Measurements from ENCODE around the gene CSHL1. TPM values are rescaled to one million over a fixed set of nuclear protein-coding genes. Genes with fewer than 3 reads are reported as not detected.
"Not testable (repeated sequence)": the region's sequence is repeated elsewhere in the genome, so short reads cannot be mapped to it uniquely, and the experiment has no call there.

CSHL1 gene
- total RNA-seq, 6 experiments from 2014 or later = not detected

- peak in 3 of 4 donors; percentile 10 to 37 (median 31) for ATAC-seq
- H3K4me1 ChIP-seq; H3K4me3 ChIP-seq; H3K27me3 ChIP-seq; H3K9me3 ChIP-seq; H3K36me3 ChIP-seq; intact Hi-C loops (cut with DNase I); H3K27ac ChIP-seq; DNase-seq: not testable (repeated sequence)
- WGBS (ENCODE audit: insufficient coverage, low coverage, low lambda C conversion rate, missing lambda C conversion rate) = 44% methylated on average over 2 of the region's 7 CpGs
These were observed 44.4 kb downstream of the CSHL1 start for GRCh38 chr17:63866625-63867024.

Small RNA genes lying within 50 kb of the gene (small RNA-seq; reads per million reads assigned to genes)
- gene AC040958.1 (0 reads per million in 2 experiments), gene AC127029.1 (0 reads per million in 2 experiments), gene GH1 (0 reads per million in 2 experiments)

Other genes starting within 250 kb of the CSHL1 start
- gene LIMD2, start 211.1 kb downstream of the CSHL1 start, total RNA-seq = 1 to 10 TPM; 2.8 to 9.4 (median 5.2) TPM
- gene STRADA, start 169.5 kb downstream of the CSHL1 start, total RNA-seq = 10 to 100 TPM in 5 of 6 experiments, 1 to 10 TPM in 1; 8.4 to 15.1 (median 13.0) TPM
- gene CCDC47, start 137.7 kb downstream of the CSHL1 start, total RNA-seq = 10 to 100 TPM; 45.7 to 69.9 (median 63.6) TPM
- 10 to 100 TPM; 28.5 to 45.2 (median 36.2) TPM for gene DDX42, start 137.1 kb downstream of the CSHL1 start, total RNA-seq
- 10 to 100 TPM; 52.7 to 70.9 (median 66.5) TPM for gene PSMC5, start 83.8 kb downstream of the CSHL1 start, total RNA-seq
- gene FTSJ3, start 83.6 kb downstream of the CSHL1 start, total RNA-seq = 10 to 100 TPM; 12.9 to 25.9 (median 19.0) TPM
- gene SMARCD2, start 68.6 kb downstream of the CSHL1 start, total RNA-seq = 10 to 100 TPM; 23.8 to 94.5 (median 59.5) TPM
- not detected for gene CSH2, start 37.6 kb downstream of the CSHL1 start, total RNA-seq
- not detected for gene GH2, start 29.3 kb downstream of the CSHL1 start, total RNA-seq
- not detected for gene CSH1, start 14.7 kb downstream of the CSHL1 start, total RNA-seq
- gene GH1, start 7.6 kb upstream of the CSHL1 start, total RNA-seq = not detected
- 1 to 10 TPM in 2 of 6 experiments, under 1 TPM in 4; 0.62 to 2.2 (median 0.92) TPM for gene CD79B, start 21.1 kb upstream of the CSHL1 start, total RNA-seq
- 1 to 10 TPM in 1 of 6 experiments, under 1 TPM in 5; 0.10 to 1.4 (median 0.20) TPM for gene SCN4A, start 61.7 kb upstream of the CSHL1 start, total RNA-seq
- under 1 TPM in 3 of 6 experiments, not detected in 3; 0.07 to 0.33 (median 0.12) TPM for gene PRR29, start 87.1 kb upstream of the CSHL1 start, total RNA-seq
- gene ICAM2, start 109.4 kb upstream of the CSHL1 start, total RNA-seq = 10 to 100 TPM in 3 of 6 experiments, 1 to 10 TPM in 3; 5.5 to 16.1 (median 8.6) TPM
- 10 to 100 TPM; 22.7 to 47.6 (median 28.7) TPM for gene ERN1, start 218.9 kb upstream of the CSHL1 start, total RNA-seq